Inferior parietal cortex (tissue), 1 donor: Measurements from ENCODE around the gene MARCHF5.

Source experiments
- DNase-seq: peaks from one replicate; pipeline ENCODE4 v3.0.0-alpha.2; 2016; ENCODE audit errors: extremely low spot score

Gene MARCHF5, protein sequence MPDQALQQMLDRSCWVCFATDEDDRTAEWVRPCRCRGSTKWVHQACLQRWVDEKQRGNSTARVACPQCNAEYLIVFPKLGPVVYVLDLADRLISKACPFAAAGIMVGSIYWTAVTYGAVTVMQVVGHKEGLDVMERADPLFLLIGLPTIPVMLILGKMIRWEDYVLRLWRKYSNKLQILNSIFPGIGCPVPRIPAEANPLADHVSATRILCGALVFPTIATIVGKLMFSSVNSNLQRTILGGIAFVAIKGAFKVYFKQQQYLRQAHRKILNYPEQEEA

GRCh38 chr10:92290837-92291615, at the start of gene MARCHF5, which contains the start of gene CPEB3:
MARCHF5 (plus strand) TSS chr10:92291167; CDS start chr10:92291495, 328 bp downstream.
CPEB3 (minus strand) TSS chr10:92291078; CDS start chr10:92240350, 50,728 bp downstream.
- DNase-seq: peak; percentile 90

GRCh38 chr10:92241501-92241900, 49.5 kb upstream of the MARCHF5 start:
- peak; percentile 61 for DNase-seq

GRCh38 chr10:92242380-92242779, 48.6 kb upstream of the MARCHF5 start:
- DNase-seq: peak; percentile 44

GRCh38 chr10:92242910-92243671, 47.9 kb upstream of the MARCHF5 start:
- peak; percentile 91 for DNase-seq

GRCh38 chr10:92244796-92245195, 46.2 kb upstream of the MARCHF5 start:
- DNase-seq: no peak

DNA sequence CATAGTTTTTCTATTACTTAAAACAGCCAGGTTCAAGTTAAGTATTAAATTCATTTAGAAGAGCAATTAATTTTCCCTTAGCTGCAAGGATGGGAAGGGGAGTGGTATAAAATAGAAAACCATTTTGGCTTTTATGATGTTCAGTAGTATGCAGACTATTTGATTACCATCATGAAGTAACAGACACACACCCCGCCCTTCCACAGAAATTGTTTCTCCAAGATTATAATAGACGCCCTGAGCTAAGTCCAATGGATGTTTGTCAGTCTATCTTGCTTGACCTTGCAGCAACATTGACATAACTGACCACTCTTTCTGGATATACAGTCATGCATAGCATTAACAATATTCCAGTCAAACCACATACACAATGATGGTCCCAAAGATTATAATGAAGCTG, 42.4 kb upstream of the MARCHF5 start:
- DNase-seq: no peak

GRCh38 chr10:92263396-92263795, 27.6 kb upstream of the MARCHF5 start:
- no peak for DNase-seq

DNA sequence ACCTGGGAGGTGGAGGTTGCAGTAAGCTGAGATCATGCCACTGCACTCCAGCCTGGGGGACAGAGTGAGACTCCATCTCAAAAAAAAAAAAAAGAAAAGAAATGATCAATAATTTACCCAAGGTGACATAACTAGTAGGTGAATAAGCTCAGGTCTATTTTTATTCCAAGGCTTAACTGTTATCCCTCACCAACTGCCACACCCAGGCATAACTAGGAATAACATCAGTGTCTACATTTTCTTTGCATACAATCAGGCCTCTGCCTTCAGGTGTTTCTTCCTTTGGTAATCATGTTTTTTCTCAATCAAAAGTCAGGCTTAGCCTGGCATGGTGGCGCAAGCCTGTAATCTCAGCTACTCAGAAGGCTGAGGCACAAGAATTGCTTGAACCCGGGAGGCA, 26.7 kb upstream of the MARCHF5 start:
- no peak for DNase-seq

DNA sequence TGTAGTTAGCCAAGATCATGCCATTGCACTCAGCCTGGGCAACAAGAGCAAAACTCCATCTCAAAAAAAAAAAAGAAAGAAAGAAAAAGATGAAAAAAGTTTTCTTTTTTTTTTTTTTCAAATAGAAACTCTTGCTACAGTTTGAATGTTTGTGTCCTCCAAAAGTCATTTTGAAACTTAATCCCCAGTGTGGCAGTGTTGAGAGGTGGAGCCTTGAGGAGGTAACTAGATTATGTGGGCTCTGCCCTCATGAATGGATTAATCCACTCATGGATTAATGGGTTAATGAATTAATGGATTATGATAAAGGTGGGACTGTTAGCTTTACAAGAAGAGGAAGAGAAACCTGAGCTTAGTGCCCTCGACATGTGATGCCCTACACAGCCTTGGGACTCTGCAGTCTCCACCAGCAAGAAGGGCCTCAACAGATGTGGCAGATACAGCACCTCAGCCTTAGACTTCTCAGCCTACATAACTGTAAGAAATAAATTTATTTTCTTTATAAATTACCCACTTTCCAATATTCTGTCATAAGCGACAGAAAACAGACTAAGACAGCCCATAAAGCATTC, 25.2 kb upstream of the MARCHF5 start:
- DNase-seq: no peak

GRCh38 chr10:92267343-92267742, 23.6 kb upstream of the MARCHF5 start:
- no peak for DNase-seq

- DNase-seq: no peak
Measured at GRCh38 chr10:92268748-92269147, 22.2 kb upstream of the MARCHF5 start.

DNA sequence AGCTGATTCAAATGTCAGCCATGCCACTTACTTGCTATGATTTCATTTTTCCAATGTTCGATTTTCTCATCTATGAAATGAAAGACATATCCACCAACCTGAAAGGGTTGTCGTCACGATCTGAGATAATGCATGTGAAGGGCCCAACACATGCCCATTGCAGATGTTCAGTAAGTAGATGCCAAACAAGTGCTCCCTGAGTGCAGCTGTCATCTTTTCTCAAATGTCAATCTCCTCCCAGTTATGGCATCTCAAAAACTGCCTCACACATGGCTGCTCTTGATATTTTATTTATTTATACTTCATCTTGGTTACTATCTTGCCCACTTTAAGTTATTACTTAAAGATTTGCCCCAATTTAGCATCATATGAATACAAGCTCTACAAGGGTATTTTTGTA, 16.9 kb upstream of the MARCHF5 start:
- DNase-seq: no peak

DNA sequence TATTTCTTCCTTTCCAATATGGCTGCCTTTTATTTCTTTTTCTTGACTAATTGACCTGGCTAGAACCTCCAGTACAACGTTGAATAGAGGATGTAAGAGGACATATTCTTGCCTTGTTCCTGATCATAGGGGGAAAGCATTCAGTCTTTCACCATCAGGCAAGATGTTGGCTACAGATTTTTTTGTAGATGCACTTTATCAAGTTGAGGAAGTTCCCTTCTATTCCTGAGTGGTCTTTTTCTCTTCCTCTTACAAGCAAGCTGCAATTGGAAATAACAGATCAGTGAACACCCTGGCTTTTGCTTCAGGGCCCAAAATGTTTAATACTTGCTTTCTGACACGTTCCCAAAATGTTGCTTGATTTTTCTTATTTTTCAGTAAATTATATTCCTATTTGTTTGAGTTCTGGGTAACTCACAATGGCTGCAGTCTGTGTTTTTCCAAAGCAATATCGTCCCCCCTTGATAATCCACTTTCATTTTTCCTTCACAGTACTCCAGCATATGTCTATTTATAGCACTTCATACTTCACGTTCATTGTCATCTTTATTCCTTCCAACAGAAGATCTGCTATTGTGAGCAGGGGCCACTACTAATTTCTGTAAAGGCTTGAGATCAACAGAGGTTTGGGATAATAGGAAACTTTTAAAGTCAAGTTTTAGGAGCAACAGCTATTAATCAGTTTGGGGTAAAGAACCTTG, 11.8 kb upstream of the MARCHF5 start:
- no peak for DNase-seq

DNA sequence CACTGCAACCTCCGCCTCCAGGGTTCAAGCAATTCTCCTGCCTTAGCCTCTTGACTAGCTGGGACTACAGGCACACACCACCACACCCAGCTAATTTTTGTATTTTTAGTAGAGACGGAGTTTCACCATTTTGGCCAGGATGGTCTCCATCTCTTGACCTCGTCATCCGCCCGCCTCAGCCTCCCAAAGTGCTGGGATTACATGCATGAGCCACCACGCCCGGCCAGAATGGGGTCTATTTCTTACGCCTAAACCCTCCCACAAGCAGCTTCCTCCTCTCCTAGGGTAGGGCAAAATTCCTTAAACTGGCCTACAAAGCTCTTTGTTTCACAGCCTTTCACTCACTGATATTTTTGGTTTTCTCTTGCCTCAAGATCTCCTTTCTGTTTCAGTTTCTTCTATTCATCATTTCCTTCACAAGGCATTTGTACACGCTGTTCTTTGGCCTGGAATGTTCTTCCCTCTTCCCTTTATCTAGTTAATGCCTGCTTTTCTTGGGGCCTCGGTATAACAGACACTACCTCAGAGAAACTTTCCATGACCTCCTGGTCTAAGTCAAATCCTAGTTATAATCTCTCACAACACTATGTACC, 6.8 kb upstream of the MARCHF5 start:
- DNase-seq: no peak

GRCh38 chr10:92290076-92290836, 711 bp upstream of the MARCHF5 start:
- DNase-seq: peak; percentile 47

DNA sequence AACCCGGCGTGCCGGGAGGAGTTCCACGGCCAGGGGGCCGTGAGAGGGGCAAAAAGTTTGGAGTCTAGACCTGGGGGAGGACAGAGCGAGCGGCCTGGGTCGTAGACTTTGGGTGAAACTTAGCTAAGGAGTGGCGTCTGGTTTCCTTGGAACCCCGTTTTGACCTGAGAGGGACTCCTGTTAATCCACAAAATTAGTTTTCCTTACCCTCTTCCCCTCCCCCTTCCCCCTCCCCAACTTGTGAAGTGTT, 574 bp downstream of the MARCHF5 start:
- no peak for DNase-seq

DNA sequence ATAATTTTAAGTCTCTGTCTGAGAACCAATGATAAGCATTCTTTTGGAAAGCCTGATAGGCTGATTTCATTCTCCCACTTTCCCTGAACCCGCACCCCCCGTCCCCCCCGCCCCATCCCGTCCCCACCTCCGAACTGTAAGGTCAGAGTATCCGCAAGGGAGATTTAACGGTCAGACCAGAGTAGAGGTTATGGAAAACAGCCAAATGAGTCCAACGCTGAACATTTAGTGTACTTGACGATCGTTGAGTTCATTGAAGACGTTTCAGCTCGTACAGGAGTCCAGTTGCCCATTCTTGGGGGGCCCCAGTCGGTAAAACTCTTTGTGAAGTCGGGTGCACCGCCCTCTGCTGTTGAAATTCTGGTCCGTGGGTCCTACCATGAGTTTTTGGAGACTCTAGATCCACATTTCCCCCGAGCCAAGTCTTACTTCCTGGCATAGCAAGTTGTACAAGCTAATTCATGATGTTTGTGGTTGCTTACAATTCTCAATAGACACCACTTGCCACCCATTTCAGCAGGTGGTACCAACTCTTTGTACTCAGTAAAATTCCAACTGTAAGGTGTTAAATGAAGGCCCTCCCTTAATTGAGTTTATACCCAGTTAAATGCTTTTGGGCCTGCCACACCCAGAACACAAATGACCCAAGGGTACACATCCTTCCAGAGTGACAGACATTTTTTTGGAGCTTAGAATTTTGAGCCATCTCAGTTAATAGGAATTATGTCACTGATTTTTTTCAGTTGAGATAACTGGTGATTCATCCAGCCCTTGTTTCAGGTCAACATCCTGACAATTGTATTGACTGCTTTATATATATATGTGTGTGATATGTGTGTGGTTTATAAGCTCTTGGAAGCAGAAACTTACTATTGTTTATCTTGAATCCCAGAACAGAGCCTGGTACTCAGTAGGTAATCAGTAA, 1.2 kb downstream of the MARCHF5 start:
- peak; percentile 56 for DNase-seq

- DNase-seq: no peak
Measured at GRCh38 chr10:92298487-92298886, 7.5 kb downstream of the MARCHF5 start.

DNA sequence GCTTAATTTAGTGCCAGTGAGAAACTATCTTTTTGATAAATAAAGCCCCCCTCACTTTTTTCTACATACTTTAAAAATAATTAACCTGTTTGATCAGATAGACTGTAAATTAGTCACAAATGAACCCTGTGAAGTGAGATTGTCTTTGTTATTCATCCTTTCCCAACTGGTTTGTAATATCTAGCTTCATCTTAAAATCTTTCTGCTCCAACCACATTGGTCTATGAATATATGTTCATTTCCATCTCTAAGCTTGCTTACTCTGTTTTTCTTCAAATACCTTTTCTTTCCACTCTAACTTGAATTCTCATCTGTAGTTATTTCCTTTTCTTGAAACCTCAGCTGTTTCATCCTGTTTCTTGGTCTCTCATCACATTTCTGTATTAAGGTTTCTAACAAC, 12.1 kb downstream of the MARCHF5 start:
- no peak for DNase-seq
